Chondrocyte (in vitro differentiated cells): ENCODE results near the gene MAML3. TPM values are rescaled to one million over a fixed set of nuclear protein-coding genes. Genes with fewer than 3 reads are reported as not detected.

Experiments used
- DNase-seq: peaks from one replicate; pipeline ENCODE4 v3.0.0; 2021; ENCODE audit warnings: mixed read lengths, low spot score
- H3K27ac Mint-ChIP-seq: one replicate; pipeline ENCODE4 v1.8.0; 2021; ENCODE audit warnings: mild to moderate bottlenecking, moderate library complexity, mixed read lengths; ENCODE audit not compliant: unreplicated experiment
- H3K27me3 Mint-ChIP-seq: 2 replicates; pipeline ENCODE4 v1.8.0; 2021; ENCODE audit warnings: low read depth, mixed read lengths
- H3K36me3 Mint-ChIP-seq: 2 replicates; pipeline ENCODE4 v1.8.0; 2021; ENCODE audit warnings: low read depth, mixed read lengths
- H3K4me1 Mint-ChIP-seq: 2 replicates; pipeline ENCODE4 v1.8.0; 2021; ENCODE audit warnings: low read depth, mild to moderate bottlenecking, mixed read lengths
- H3K4me3 Mint-ChIP-seq: one replicate; pipeline ENCODE4 v1.8.0; 2021; ENCODE audit warnings: mild to moderate bottlenecking, moderate library complexity, mixed read lengths; ENCODE audit not compliant: unreplicated experiment
- H3K9me3 Mint-ChIP-seq: 2 replicates; pipeline ENCODE4 v1.8.0; 2021; ENCODE audit warnings: low read depth, mixed read lengths
- total RNA-seq: library from RNA; stranded (reverse); gene quantifications from 3 replicates; pipeline ENCODE4 v1.2.1, GENCODE V29; 2021
- TF ChIP-seq, protein P1 (sequence below): fragments of 200-600 bp; sonication (generic); IDR thresholded peaks from 2 replicates; pipeline ENCODE4 v1.5.0; 2021; ENCODE audit warnings: antibody characterized with exemption, mild to moderate bottlenecking, moderate library complexity

MAML3 gene
- total RNA-seq, 1 donor from 2014 or later = 1.6 TPM

DNA sequence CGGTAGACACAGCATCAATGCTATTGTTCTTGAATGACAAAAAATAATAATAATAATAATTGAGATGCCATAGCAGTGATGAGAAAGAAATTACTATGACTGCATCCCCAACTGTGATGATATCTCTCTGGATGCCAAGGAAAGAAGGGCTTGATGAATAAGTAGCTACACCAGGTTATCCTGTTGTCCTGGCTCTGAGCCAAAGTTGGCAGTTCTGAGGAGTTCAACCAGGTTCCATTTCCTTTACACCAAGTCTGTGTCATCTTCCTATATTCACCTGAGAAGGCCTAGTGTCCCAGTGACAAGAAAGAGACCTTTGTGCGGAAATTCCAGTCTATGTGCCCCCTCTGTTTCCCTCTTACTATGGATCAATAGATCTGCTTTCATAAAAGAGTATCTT, 3.4 kb upstream of the MAML3 start:
- H3K4me3 Mint-ChIP-seq = no peak overlapping the region
- no peak overlapping the region for H3K27ac Mint-ChIP-seq
- H3K36me3 Mint-ChIP-seq = no peaks in the 10 kb centered on the region
- peaks cover 19% of the 10 kb centered on the region for H3K4me1 Mint-ChIP-seq
- DNase-seq = no peak
- TF ChIP-seq, protein P1, sequence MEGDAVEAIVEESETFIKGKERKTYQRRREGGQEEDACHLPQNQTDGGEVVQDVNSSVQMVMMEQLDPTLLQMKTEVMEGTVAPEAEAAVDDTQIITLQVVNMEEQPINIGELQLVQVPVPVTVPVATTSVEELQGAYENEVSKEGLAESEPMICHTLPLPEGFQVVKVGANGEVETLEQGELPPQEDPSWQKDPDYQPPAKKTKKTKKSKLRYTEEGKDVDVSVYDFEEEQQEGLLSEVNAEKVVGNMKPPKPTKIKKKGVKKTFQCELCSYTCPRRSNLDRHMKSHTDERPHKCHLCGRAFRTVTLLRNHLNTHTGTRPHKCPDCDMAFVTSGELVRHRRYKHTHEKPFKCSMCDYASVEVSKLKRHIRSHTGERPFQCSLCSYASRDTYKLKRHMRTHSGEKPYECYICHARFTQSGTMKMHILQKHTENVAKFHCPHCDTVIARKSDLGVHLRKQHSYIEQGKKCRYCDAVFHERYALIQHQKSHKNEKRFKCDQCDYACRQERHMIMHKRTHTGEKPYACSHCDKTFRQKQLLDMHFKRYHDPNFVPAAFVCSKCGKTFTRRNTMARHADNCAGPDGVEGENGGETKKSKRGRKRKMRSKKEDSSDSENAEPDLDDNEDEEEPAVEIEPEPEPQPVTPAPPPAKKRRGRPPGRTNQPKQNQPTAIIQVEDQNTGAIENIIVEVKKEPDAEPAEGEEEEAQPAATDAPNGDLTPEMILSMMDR = no peak
- no peaks in the 10 kb centered on the region for H3K27me3 Mint-ChIP-seq
- no peaks in the 10 kb centered on the region for H3K9me3 Mint-ChIP-seq

GRCh38 chr4:140156529-140157171, 2.7 kb upstream of the MAML3 start:
- H3K9me3 Mint-ChIP-seq = no peaks in the 10 kb centered on the region
- H3K36me3 Mint-ChIP-seq = no peaks in the 10 kb centered on the region
- peaks cover 22% of the 10 kb centered on the region for H3K4me1 Mint-ChIP-seq
- no peaks in the 10 kb centered on the region for H3K27me3 Mint-ChIP-seq
- DNase-seq = no peak
- no peak overlapping the region for H3K4me3 Mint-ChIP-seq
- TF ChIP-seq, protein P1 = no peak
- no peak overlapping the region for H3K27ac Mint-ChIP-seq

GRCh38 chr4:140154572-140154891, 548 bp upstream of the MAML3 start:
- Mint-ChIP-seq H3K27me3 (no peaks in the 10 kb centered on the region), H3K4me1 (peaks cover 26% of the 10 kb centered on the region), H3K9me3 (no peaks in the 10 kb centered on the region), H3K27ac (peak overlapping the region; percentile 86), H3K36me3 (no peaks in the 10 kb centered on the region), H3K4me3 (peak overlapping the region; percentile 81)
- DNase-seq = no peak
- TF ChIP-seq, protein P1 = no peak

DNA sequence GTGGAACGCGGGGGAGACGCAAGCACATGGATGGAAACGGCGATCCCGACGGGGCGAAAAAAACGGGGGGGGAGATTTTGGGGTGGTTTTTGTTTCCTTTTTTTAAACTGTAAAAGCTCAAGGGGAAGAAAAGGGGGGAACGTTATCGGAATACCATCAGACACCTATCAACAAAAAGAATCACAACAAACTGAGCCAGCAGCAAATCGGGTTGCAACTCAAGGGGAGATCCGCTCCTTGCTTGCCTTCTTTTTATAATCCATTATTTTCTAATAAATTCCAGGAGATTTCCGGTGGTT, 616 bp downstream of the MAML3 start:
- H3K4me3 Mint-ChIP-seq = peak overlapping the region; percentile 81
- peak overlapping the region; percentile 86 for H3K27ac Mint-ChIP-seq
- no peak for DNase-seq
- TF ChIP-seq, protein P1 = no peak
- no peaks in the 10 kb centered on the region for H3K36me3 Mint-ChIP-seq
- no peaks in the 10 kb centered on the region for H3K27me3 Mint-ChIP-seq
- H3K9me3 Mint-ChIP-seq = no peaks in the 10 kb centered on the region
- peaks cover 21% of the 10 kb centered on the region for H3K4me1 Mint-ChIP-seq

- peak overlapping the region; percentile 86 for H3K27ac Mint-ChIP-seq
- H3K36me3 Mint-ChIP-seq = no peaks in the 10 kb centered on the region
- H3K9me3 Mint-ChIP-seq = no peaks in the 10 kb centered on the region
- peak; percentile 88 for DNase-seq
- H3K27me3 Mint-ChIP-seq = no peaks in the 10 kb centered on the region
- TF ChIP-seq, protein P1 = no peak
- peaks cover 17% of the 10 kb centered on the region for H3K4me1 Mint-ChIP-seq
- H3K4me3 Mint-ChIP-seq = peak overlapping the region; percentile 81
Measured at GRCh38 chr4:140152751-140153418, 1.1 kb downstream of the MAML3 start.
